GM23248 (cell line): ENCODE results near the gene SDHD.

Experiments used
- EZH2 ChIP-seq: fragments of 200-600 bp; sonication (generic); IDR thresholded peaks from 2 replicates; pipeline ENCODE4 v1.6.1; 2018; ENCODE audit warnings: antibody characterized with exemption, mild to moderate bottlenecking; ENCODE audit not compliant: insufficient read depth, poor library complexity, severe bottlenecking
- EZH2phosphoT487 ChIP-seq: fragments of 200-600 bp; sonication (generic); IDR thresholded peaks from 2 replicates; pipeline ENCODE4 v1.6.1; 2018; ENCODE audit warnings: antibody characterized with exemption, moderate library complexity, mild to moderate bottlenecking, low read depth; ENCODE audit not compliant: insufficient read depth

DNA sequence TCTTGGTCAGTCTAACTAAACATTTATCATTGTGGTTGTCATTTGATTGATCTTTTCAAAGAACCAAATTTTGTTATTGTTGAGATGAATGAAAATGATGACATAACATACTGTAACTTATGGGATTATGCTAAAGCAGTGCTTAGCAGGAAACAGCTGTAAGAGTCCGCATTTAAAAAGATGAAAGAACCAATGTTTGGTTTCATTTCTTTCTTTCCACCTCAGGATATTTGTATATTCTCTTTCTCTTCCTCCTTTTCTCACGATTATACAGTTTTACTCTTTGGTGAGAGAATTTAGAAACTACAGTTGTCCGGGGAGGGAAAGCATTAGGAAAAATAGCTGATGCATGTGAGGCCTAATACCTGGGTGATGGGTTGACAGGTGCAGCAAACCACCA, 36.0 kb upstream of the SDHD start:
- TF ChIP-seq EZH2phosphoT487, result no peak
- TF ChIP-seq EZH2, result no peak
